Smooth muscle cell (in vitro differentiated cells): ENCODE data around the gene OR10J1. TPM values are rescaled to one million over a fixed set of nuclear protein-coding genes. Genes with fewer than 3 reads are reported as not detected.

Experiments used
- DNase-seq: peaks from one replicate; lab custom pipeline; 2025; ENCODE audit not compliant: unreplicated experiment; lab: John Stamatoyannopoulos, UW
- H2AFZ ChIP-seq: fragments of 200-600 bp; sonication (generic); 2 replicates; pipeline ENCODE4 v1.6.0; 2016; ENCODE audit warnings: antibody characterized with exemption, low read depth, mild to moderate bottlenecking
- H3F3A ChIP-seq: fragments of 200-600 bp; sonication (generic); 2 replicates; pipeline ENCODE4 v1.6.0; 2017; ENCODE audit warnings: antibody characterized with exemption, low read depth
- H3K27ac ChIP-seq: fragments of 200-600 bp; sonication (generic); 2 replicates; pipeline ENCODE4 v1.5.1; 2016; ENCODE audit warnings: low read depth, mild to moderate bottlenecking
- H3K27me3 ChIP-seq: fragments of 200-600 bp; sonication (generic); 2 replicates; pipeline ENCODE4 v1.6.1; 2016; ENCODE audit warnings: low read depth, mild to moderate bottlenecking
- H3K36me3 ChIP-seq: fragments of 200-600 bp; sonication (generic); 2 replicates; pipeline ENCODE4 v1.5.1; 2016; ENCODE audit warnings: low read depth
- H3K4me1 ChIP-seq: fragments of 200-600 bp; sonication (generic); 2 replicates; pipeline ENCODE4 v1.5.1; 2016; ENCODE audit warnings: low read depth
- H3K4me2 ChIP-seq: fragments of 200-600 bp; sonication (generic); 2 replicates; pipeline ENCODE4 v1.6.0; 2016; ENCODE audit warnings: mild to moderate bottlenecking
- H3K4me3 ChIP-seq: fragments of 200-600 bp; sonication (generic); 2 replicates; pipeline ENCODE4 v1.5.1; 2016; ENCODE audit warnings: mild to moderate bottlenecking
- H3K79me2 ChIP-seq: fragments of 200-600 bp; sonication (generic); 2 replicates; pipeline ENCODE4 v1.6.0; 2016; ENCODE audit warnings: low read depth, mild to moderate bottlenecking
- H3K9ac ChIP-seq: fragments of 200-600 bp; sonication (generic); 2 replicates; pipeline ENCODE4 v1.6.0; 2016; ENCODE audit warnings: low read depth
- H3K9me3 ChIP-seq: fragments of 200-600 bp; sonication (generic); replicated peaks from 2 replicates; pipeline ENCODE4 v1.5.1; 2016; ENCODE audit warnings: low read depth
- H4K20me1 ChIP-seq: fragments of 200-600 bp; sonication (generic); 2 replicates; pipeline ENCODE4 v1.6.0; 2016; ENCODE audit warnings: low read depth
- CTCF ChIP-seq: fragments of 200-600 bp; sonication (generic); IDR thresholded peaks from 2 replicates; pipeline ENCODE4 v1.5.1; 2017; ENCODE audit warnings: borderline replicate concordance, mild to moderate bottlenecking, antibody characterized with exemption; ENCODE audit not compliant: insufficient read depth, poor library complexity, severe bottlenecking
- WGBS: methylation state at CpG from one replicate; pipeline ENCODE4 v1.1.7; 2016; ENCODE audit warnings: low lambda C conversion rate; 5-methylcytosine and 5-hydroxymethylcytosine counted together
- polyA plus RNA-seq: library from polyadenylated mRNA; unstranded; fragments of >200 nt; fragmentation: Nextera tagmentation; extraction: Ambion mirVana; gene quantifications from 2 replicates; pipeline ENCODE4 v1.2.1, GENCODE V29; 2016
- total RNA-seq: library from RNA; depleted of rRNA; stranded (reverse); fragments of >200 nt; gene quantifications from 2 replicates; pipeline ENCODE4 v1.2.3, GENCODE V29; 2014

The OR10J1 gene
- total and polyA plus RNA-seq, 2 experiments from 2014 or later = not detected

GRCh38 chr1:159474926-159475325, 35.4 kb downstream of the OR10J1 start:
- Histone ChIP-seq H3K9ac (no peak overlapping the region), H4K20me1 (no peaks in the 10 kb centered on the region), H2AFZ (no peak overlapping the region), H3K36me3 (no peaks in the 10 kb centered on the region), H3K4me1 (no peaks in the 10 kb centered on the region), H3F3A (no peaks in the 10 kb centered on the region), H3K27me3 (no peaks in the 10 kb centered on the region), H3K9me3 (peaks cover 9% of the 10 kb centered on the region), H3K27ac (no peak overlapping the region), H3K4me3 (no peak overlapping the region), H3K79me2 (no peaks in the 10 kb centered on the region), H3K4me2 (no peak overlapping the region)
- no peak for DNase-seq
- no peak for TF ChIP-seq CTCF
- WGBS = 43% methylated on average over 1 of the region's 1 CpG

GRCh38 chr1:159483501-159483900, 44.0 kb downstream of the OR10J1 start:
- H3K9ac ChIP-seq = no peak overlapping the region
- H3K36me3 ChIP-seq = no peaks in the 10 kb centered on the region
- H4K20me1 ChIP-seq = no peaks in the 10 kb centered on the region
- no peaks in the 10 kb centered on the region for H3K4me1 ChIP-seq
- H3K4me2 ChIP-seq = no peak overlapping the region
- H3F3A ChIP-seq = no peaks in the 10 kb centered on the region
- H3K4me3 ChIP-seq = no peak overlapping the region
- TF ChIP-seq CTCF = no peak
- no peak for DNase-seq
- WGBS = 72% methylated on average over 4 of the region's 4 CpGs
- no peak overlapping the region for H3K27ac ChIP-seq
- no peaks in the 10 kb centered on the region for H3K79me2 ChIP-seq
- H3K27me3 ChIP-seq = no peaks in the 10 kb centered on the region
- H2AFZ ChIP-seq = no peak overlapping the region
- H3K9me3 ChIP-seq = peaks cover 19% of the 10 kb centered on the region

Other genes with a start within 250 kb of the OR10J1 start
- 0.04 TPM in 1 of 2 replicates, not detected in the other for gene ACKR1, start 234.8 kb upstream of the OR10J1 start, total RNA-seq
- gene ACKR1, start 234.8 kb upstream of the OR10J1 start, polyA plus RNA-seq = 0.25 TPM in 1 of 2 replicates, not detected in the other
- not detected in 2 replicates for gene FCER1A, start 137.4 kb upstream of the OR10J1 start, total RNA-seq
- not detected in 2 replicates for gene FCER1A, start 137.4 kb upstream of the OR10J1 start, polyA plus RNA-seq
- gene OR10J4, start 7.5 kb upstream of the OR10J1 start, total RNA-seq = not detected in 2 replicates
- gene OR10J4, start 7.5 kb upstream of the OR10J1 start, polyA plus RNA-seq = not detected in 2 replicates
- gene OR10J5, start 96.3 kb downstream of the OR10J1 start, total RNA-seq = not detected in 2 replicates
- gene OR10J5, start 96.3 kb downstream of the OR10J1 start, polyA plus RNA-seq = not detected in 2 replicates
- gene APCS, start 148.1 kb downstream of the OR10J1 start, total RNA-seq = not detected in 2 replicates
- gene APCS, start 148.1 kb downstream of the OR10J1 start, polyA plus RNA-seq = not detected in 2 replicates